Erythroblast (primary cell): ENCODE results near the gene HOPX.

Experiments used
- GATA1 ChIP-seq: IDR thresholded peaks from 2 replicates; pipeline ENCODE4 v1.6.1; 2011; ENCODE audit warnings: low read depth, mild to moderate bottlenecking, control low read depth, low read length, moderate library complexity
- POLR2A ChIP-seq: IDR thresholded peaks from 2 replicates; pipeline ENCODE4 v1.6.1; 2011; ENCODE audit warnings: mild to moderate bottlenecking, low read length

DNA sequence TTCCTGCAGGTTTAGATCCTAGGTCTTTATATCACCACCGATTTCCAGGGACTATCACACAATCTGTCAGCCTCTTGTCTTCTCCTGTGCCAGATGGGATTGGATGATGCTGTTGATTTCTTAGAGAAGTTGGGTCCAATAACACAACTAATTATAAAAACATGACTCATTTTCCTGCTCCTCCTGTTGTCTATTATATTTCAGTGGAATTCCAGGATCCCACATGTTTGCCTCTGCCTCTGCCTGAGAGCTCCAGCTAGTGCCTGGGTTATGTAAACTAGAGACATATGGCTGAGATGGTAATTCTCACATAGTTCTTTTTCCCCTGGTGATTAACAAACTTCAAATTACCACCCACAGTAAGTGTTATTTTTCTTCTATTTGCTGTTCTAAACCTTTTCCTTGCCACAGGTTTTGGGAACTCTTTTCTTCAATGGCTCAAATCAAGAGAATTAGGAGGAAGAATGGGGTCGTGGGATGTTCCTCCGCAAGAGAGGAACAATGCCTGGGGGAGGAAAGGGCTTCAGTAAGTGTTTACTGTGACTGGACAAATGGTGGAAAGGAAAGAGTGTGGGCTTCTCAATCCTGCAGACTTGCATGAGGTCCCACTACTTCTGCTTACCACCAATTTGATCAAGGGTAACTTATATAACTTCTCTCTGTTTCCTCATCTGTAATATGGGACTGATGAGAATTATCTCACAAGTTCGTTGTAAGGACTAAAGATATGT, 3.4 kb upstream of the HOPX start:
- TF ChIP-seq GATA1 (no peak), POLR2A (no peak)
